BJ (cell line): Measurements from ENCODE around the gene KLHDC2. TPM values are rescaled to one million over a fixed set of nuclear protein-coding genes. Genes with fewer than 3 reads are reported as not detected.
"Not testable (repeated sequence)": the region's sequence is repeated elsewhere in the genome, so short reads cannot be mapped to it uniquely, and the experiment has no call there.

Source experiments
- CTCF ChIA-PET: fragments of 350-600 bp; formaldehyde crosslinking; extraction: SDS; loops from one replicate; lab custom pipeline; 2021; ENCODE audit warnings: antibody characterized with exemption, inconsistent platforms; lab: Yijun Ruan, JAX
- POLR2A ChIA-PET: fragments of 300-600 bp; sonication (Branson Sonifier 250); formaldehyde crosslinking; extraction: SDS; loops from one replicate; lab custom pipeline; 2021; ENCODE audit warnings: antibody characterized with exemption; lab: Charles Lee
- DNase-seq: peaks from one replicate; pipeline ENCODE4 v3.0.0-alpha.2; 2011; ENCODE audit warnings: low read depth
- H3K27me3 ChIP-seq: 2 replicates; pipeline ENCODE4 v1.6.0; 2011; ENCODE audit warnings: low read length; ENCODE audit not compliant: control insufficient read depth, insufficient read depth
- H3K36me3 ChIP-seq: 2 replicates; pipeline ENCODE4 v1.5.1; 2011; ENCODE audit warnings: low read length; ENCODE audit not compliant: control insufficient read depth, insufficient read depth
- H3K4me3 ChIP-seq: 2 replicates; pipeline ENCODE4 v1.5.1; 2011; ENCODE audit warnings: low read depth, mild to moderate bottlenecking, control low read depth, low read length
- CTCF ChIP-seq: IDR thresholded peaks from 2 replicates; pipeline ENCODE4 v1.5.1; 2011; ENCODE audit warnings: low read depth, mild to moderate bottlenecking, control low read depth, inconsistent platforms, low read length, moderate library complexity; ENCODE audit not compliant: insufficient read depth
- polyA minus RNA-seq: library from RNA; depleted of rRNA, polyadenylated mRNA; stranded (reverse); fragments of >200 nt; gene quantifications from 2 replicates; pipeline ENCODE4 v1.2.3, GENCODE V29; 2011; rRNA and poly(A)+ RNA removed
- polyA plus RNA-seq: library from polyadenylated mRNA; depleted of rRNA; stranded (reverse); fragments of >200 nt; gene quantifications from 2 replicates; pipeline ENCODE4 v1.2.3, GENCODE V29; 2011; rRNA removed

KLHDC2 gene
- polyA plus RNA-seq (47.3 and 66.1 TPM in 2 replicates), polyA minus RNA-seq (24.5 and 27.6 TPM in 2 replicates)

- ChIA-PET CTCF (interaction anchor here (0.7 to 3.1 kb wide), 9 partner anchors 13 to 1072 kb away, joined by 3 to 11 read pairs (median 4); partner anchors contain the start of genes DNAAF2 and NEMF), POLR2A (interaction anchor here (0.6 to 0.8 kb wide), 8 partner anchors 25 to 320 kb away, joined by 3 to 5 read pairs (median 3); partner anchors contain the start of genes KLHDC1 and NEMF)
- Histone ChIP-seq H3K27me3 (no peaks in the 10 kb centered on the region), H3K4me3 (peak within 1 kb of the TSS; percentile 68), H3K36me3 (no peaks in the 10 kb centered on the region)
- peak; percentile 27 for DNase-seq
- TF ChIP-seq CTCF: no peak
Measured at GRCh38 chr14:49767571-49768300, at the start of gene KLHDC2. Gene KLHDC2, plus strand, starts transcription at chr14:49768153. Its CDS starts 316 bp downstream, at chr14:49768469.

- Histone ChIP-seq H3K27me3 (no peaks in the 10 kb centered on the region), H3K36me3 (no peaks in the 10 kb centered on the region), H3K4me3 (no peak overlapping the region)
- ChIA-PET CTCF (no interaction called here), POLR2A (no interaction called here)
- no peak for TF ChIP-seq CTCF
- DNase-seq: no peak
Measured at GRCh38 chr14:49720744-49721143, 47.2 kb upstream of the KLHDC2 start.

GRCh38 chr14:49721733-49722435 is 46.1 kb upstream of the KLHDC2 start:
- POLR2A ChIA-PET, DNase-seq, H3K36me3 ChIP-seq, CTCF ChIA-PET, H3K27me3 ChIP-seq, H3K4me3 ChIP-seq: not testable (repeated sequence)

DNA sequence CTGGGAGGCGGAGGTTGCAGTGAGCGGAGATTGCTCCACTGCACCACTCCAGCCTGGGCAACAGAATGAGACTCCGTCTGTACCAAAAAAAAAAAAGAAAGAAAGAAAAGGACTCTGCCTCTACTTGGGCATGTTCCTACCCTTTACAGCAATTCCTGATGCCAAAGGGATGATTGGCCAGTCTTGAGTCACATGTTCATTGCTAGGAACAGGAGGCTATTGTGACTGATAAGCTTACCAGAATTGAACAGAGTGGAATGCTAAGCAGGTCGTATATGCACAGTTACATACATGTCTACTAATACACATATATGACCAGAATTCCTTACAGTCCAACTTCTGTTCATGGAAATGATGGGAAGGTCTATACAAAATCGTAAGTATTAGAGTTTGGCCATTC is 40.8 kb upstream of the KLHDC2 start:
- CTCF ChIA-PET: no interaction called here
- Histone ChIP-seq H3K27me3 (no peaks in the 10 kb centered on the region), H3K36me3 (no peaks in the 10 kb centered on the region), H3K4me3 (no peak overlapping the region)
- no peak for TF ChIP-seq CTCF
- DNase-seq: no peak
- POLR2A ChIA-PET: no interaction called here

GRCh38 chr14:49732896-49733295 is 35.1 kb upstream of the KLHDC2 start:
- Histone ChIP-seq H3K36me3 (no peaks in the 10 kb centered on the region), H3K4me3 (no peak overlapping the region), H3K27me3 (no peaks in the 10 kb centered on the region)
- ChIA-PET CTCF (interaction anchor here (0.6 kb wide), 1 partner anchor 21 kb away, joined by 3 read pairs; no protein-coding TSS in a partner anchor), POLR2A (no interaction called here)
- no peak for DNase-seq
- no peak for TF ChIP-seq CTCF
